ENCODE data around the gene SYNE1.
"Not testable (repeated sequence)": the region's sequence is repeated elsewhere in the genome, so short reads cannot be mapped to it uniquely, and the experiment has no call there.

Gene SYNE1

GRCh38 chr6:152572338-152573088 is 64.6 kb downstream of the SYNE1 start:
- DNase-seq (ENCODE audit: extremely low spot score, insufficient read length, low read depth) (no peak), FAIRE-seq (no peak)

GRCh38 chr6:152571943-152572337 is 65.2 kb downstream of the SYNE1 start:
- FAIRE-seq = no peak
- DNase-seq (ENCODE audit: extremely low spot score, insufficient read length, low read depth) = no peak

GRCh38 chr6:152571089-152571488 is 66.1 kb downstream of the SYNE1 start:
- DNase-seq (ENCODE audit: extremely low spot score, insufficient read length, low read depth) (no peak), FAIRE-seq (no peak)

- FAIRE-seq = no peak
- no peak for DNase-seq (ENCODE audit: extremely low spot score, insufficient read length, low read depth)
These were observed 70.9 kb downstream of the SYNE1 start for GRCh38 chr6:152566103-152566875.

- FAIRE-seq = no peak
These were observed 74.0 kb downstream of the SYNE1 start for GRCh38 chr6:152563177-152563576.

GRCh38 chr6:152558798-152559197 is 78.4 kb downstream of the SYNE1 start:
- not testable (repeated sequence) for FAIRE-seq; DNase-seq (ENCODE audit: extremely low spot score, insufficient read length, low read depth)

More at GRCh38 chr6:152563177-152563576, 74.0 kb downstream of the SYNE1 start:
- DNase-seq (ENCODE audit: extremely low spot score, insufficient read length, low read depth) = no peak

- FAIRE-seq (no peak), DNase-seq (ENCODE audit: extremely low spot score, insufficient read length, low read depth) (no peak)
These were observed 79.7 kb downstream of the SYNE1 start for GRCh38 chr6:152557502-152557901.

- FAIRE-seq (no peak), DNase-seq (ENCODE audit: extremely low spot score, insufficient read length, low read depth) (no peak)
These were observed 82.3 kb downstream of the SYNE1 start for GRCh38 chr6:152554851-152555250.

GRCh38 chr6:152552616-152553209 is 84.4 kb downstream of the SYNE1 start:
- FAIRE-seq = peak; percentile 75
- DNase-seq (ENCODE audit: extremely low spot score, insufficient read length, low read depth) = no peak

GRCh38 chr6:152543519-152543918 is 93.6 kb downstream of the SYNE1 start:
- no peak for DNase-seq (ENCODE audit: extremely low spot score, insufficient read length, low read depth)
- FAIRE-seq = no peak

GRCh38 chr6:152540381-152540780 is 96.8 kb downstream of the SYNE1 start:
- no peak for DNase-seq (ENCODE audit: extremely low spot score, insufficient read length, low read depth)
- no peak for FAIRE-seq

GRCh38 chr6:152534541-152534940 is 102.6 kb downstream of the SYNE1 start:
- no peak for DNase-seq (ENCODE audit: extremely low spot score, insufficient read length, low read depth)
- FAIRE-seq = no peak

GRCh38 chr6:152532556-152533422 is 104.4 kb downstream of the SYNE1 start:
- no peak for DNase-seq (ENCODE audit: extremely low spot score, insufficient read length, low read depth)
- no peak for FAIRE-seq

- no peak for DNase-seq (ENCODE audit: extremely low spot score, insufficient read length, low read depth)
- no peak for FAIRE-seq
These were observed 105.5 kb downstream of the SYNE1 start for GRCh38 chr6:152531659-152532058.

GRCh38 chr6:152529369-152529768 is 107.8 kb downstream of the SYNE1 start:
- FAIRE-seq (no peak), DNase-seq (ENCODE audit: extremely low spot score, insufficient read length, low read depth) (no peak)

GRCh38 chr6:152514120-152514519 is 123.0 kb downstream of the SYNE1 start:
- not testable (repeated sequence) for FAIRE-seq

GRCh38 chr6:152509916-152510315 is 127.2 kb downstream of the SYNE1 start:
- DNase-seq (ENCODE audit: extremely low spot score, insufficient read length, low read depth) = no peak
- no peak for FAIRE-seq

More at GRCh38 chr6:152514120-152514519, 123.0 kb downstream of the SYNE1 start:
- not testable (repeated sequence) for DNase-seq (ENCODE audit: extremely low spot score, insufficient read length, low read depth)

GRCh38 chr6:152508477-152508876 is 128.7 kb downstream of the SYNE1 start:
- FAIRE-seq = no peak
- no peak for DNase-seq (ENCODE audit: extremely low spot score, insufficient read length, low read depth)

GRCh38 chr6:152503546-152503945 is 133.6 kb downstream of the SYNE1 start:
- FAIRE-seq (no peak), DNase-seq (ENCODE audit: extremely low spot score, insufficient read length, low read depth) (no peak)
